HEK293 (cell line): Measurements from ENCODE around the gene CYB5D1.

ENCODE experiments used
- CTCF ChIA-PET: fragments of 350-600 bp; formaldehyde crosslinking; extraction: SDS; loops from one replicate; lab custom pipeline; 2021; ENCODE audit warnings: antibody characterized with exemption; lab: Yijun Ruan, JAX
- POLR2A ChIA-PET: fragments of 300-600 bp; formaldehyde crosslinking; extraction: SDS; loops from one replicate; lab custom pipeline; 2020; ENCODE audit warnings: antibody characterized with exemption, inconsistent platforms; lab: Yijun Ruan, JAX
- H3K27ac ChIP-seq: fragments of 200-500 bp; sonication (Bioruptor generic); 2 replicates; pipeline ENCODE4 v1.5.1; 2014; ENCODE audit warnings: low read depth, low read length, control low read depth, inconsistent platforms; ENCODE audit errors: extremely low read depth
- H3K36me3 ChIP-seq, 2 experiments: fragments of 200-500 bp in 1 of 2; sonication (Bioruptor generic) in 1 of 2; 1 replicate in 1 of 2; 2 replicates in 1 of 2; pipeline ENCODE4 v1.5.1; 2014 to 2017; ENCODE audit warnings: inconsistent platforms in 2 of 2, low read length in 2 of 2; ENCODE audit not compliant: control insufficient read depth in 2 of 2, insufficient read depth in 1 of 2
- H3K4me1 ChIP-seq: fragments of 200-500 bp; sonication (Bioruptor generic); 2 replicates; pipeline ENCODE4 v1.5.1; 2014; ENCODE audit warnings: mild to moderate bottlenecking, low read length, inconsistent platforms; ENCODE audit not compliant: control insufficient read depth, insufficient read depth
- H3K4me3 ChIP-seq: 2 replicates; pipeline ENCODE4 v1.5.1; 2011; ENCODE audit warnings: low read depth, mild to moderate bottlenecking, control low read depth, low read length, moderate library complexity
- H3K9me3 ChIP-seq: fragments of 200-500 bp; sonication (Bioruptor generic); 2 replicates; pipeline ENCODE4 v1.5.1; 2014; ENCODE audit warnings: low read depth, low read length, inconsistent platforms; ENCODE audit not compliant: control insufficient read depth, insufficient read depth
- EGR2 ChIP-seq: fragments of 450-650 bp; formaldehyde crosslinking; IDR thresholded peaks from 2 replicates; pipeline ENCODE4 v1.5.1; 2016; ENCODE audit warnings: low read depth, missing biosample characterization, missing genetic modification characterization
- GLIS2 ChIP-seq: fragments of 450-650 bp; formaldehyde crosslinking; IDR thresholded peaks from 2 replicates; pipeline ENCODE4 v1.5.1; 2016; ENCODE audit warnings: missing biosample characterization, missing genetic modification characterization
- HOXC10 ChIP-seq: sonication (generic); formaldehyde crosslinking; IDR thresholded peaks from 2 replicates; pipeline ENCODE4 v1.8.1; 2023; ENCODE audit warnings: mild to moderate bottlenecking, missing genetic modification reagents
- IKZF3 ChIP-seq: fragments of 450-650 bp; IDR thresholded peaks from 2 replicates; pipeline ENCODE4 v1.5.0; 2018; ENCODE audit warnings: missing biosample characterization, mild to moderate bottlenecking, missing genetic modification characterization, moderate library complexity
- MZF1 ChIP-seq: fragments of 450-650 bp; formaldehyde crosslinking; IDR thresholded peaks from 2 replicates; pipeline ENCODE4 v1.5.1; 2017; ENCODE audit warnings: missing biosample characterization, missing genetic modification characterization, borderline replicate concordance
- PRDM1 ChIP-seq: fragments of 450-650 bp; formaldehyde crosslinking; IDR thresholded peaks from 2 replicates; pipeline ENCODE4; 2016; ENCODE audit warnings: missing biosample characterization, missing genetic modification characterization
- SALL2 ChIP-seq: fragments of 450-650 bp; formaldehyde crosslinking; IDR thresholded peaks from 2 replicates; pipeline ENCODE4 v1.5.0; 2017; ENCODE audit warnings: missing biosample characterization, mild to moderate bottlenecking, missing genetic modification characterization, borderline replicate concordance
- YY1 ChIP-seq: fragments of 450-650 bp; formaldehyde crosslinking; IDR thresholded peaks from 2 replicates; pipeline ENCODE4 v1.5.1; 2018; ENCODE audit warnings: missing biosample characterization, missing genetic modification characterization
- ZBTB21 ChIP-seq: fragments of 450-650 bp; formaldehyde crosslinking; IDR thresholded peaks from 2 replicates; pipeline ENCODE4 v1.5.1; 2017; ENCODE audit warnings: missing biosample characterization, missing genetic modification characterization
- ZNF175 ChIP-seq: fragments of 450-650 bp; formaldehyde crosslinking; IDR thresholded peaks from 2 replicates; pipeline ENCODE4 v1.5.1; 2016; ENCODE audit warnings: missing biosample characterization, missing genetic modification characterization
- ZNF341 ChIP-seq: fragments of 450-650 bp; formaldehyde crosslinking; IDR thresholded peaks from 2 replicates; pipeline ENCODE4; 2016; ENCODE audit warnings: low read depth, missing biosample characterization, missing genetic modification characterization
- ZNF366 ChIP-seq: fragments of 450-650 bp; formaldehyde crosslinking; conservative IDR thresholded peaks from 2 replicates; pipeline ENCODE4 v1.5.1; 2016; ENCODE audit warnings: missing biosample characterization, missing genetic modification characterization
- ZNF571 ChIP-seq: fragments of 450-650 bp; formaldehyde crosslinking; IDR thresholded peaks from 2 replicates; pipeline ENCODE4 v1.5.0; 2017; ENCODE audit warnings: missing biosample characterization, missing genetic modification characterization
- TF ChIP-seq, protein P1 (sequence below): fragments of 450-650 bp; formaldehyde crosslinking; IDR thresholded peaks from 2 replicates; pipeline ENCODE4 v1.5.1; 2016; ENCODE audit warnings: missing biosample characterization, missing genetic modification characterization
- TF ChIP-seq, protein P2 (sequence below): fragments of 450-650 bp; formaldehyde crosslinking; IDR thresholded peaks from 2 replicates; pipeline ENCODE4 v1.5.1; 2017; ENCODE audit warnings: missing biosample characterization, missing genetic modification characterization
- TF ChIP-seq, protein P3 (sequence below): fragments of 450-650 bp; formaldehyde crosslinking; IDR thresholded peaks from 2 replicates; pipeline ENCODE4 v1.5.1; 2016; ENCODE audit warnings: missing biosample characterization, missing genetic modification characterization
- TF ChIP-seq, protein P4 (sequence below): fragments of 450-650 bp; formaldehyde crosslinking; IDR thresholded peaks from 2 replicates; pipeline ENCODE4 v1.5.0; 2017; ENCODE audit warnings: missing biosample characterization, missing genetic modification characterization, borderline replicate concordance
- TF ChIP-seq, protein P5 (sequence below): fragments of 450-650 bp; IDR thresholded peaks from 2 replicates; pipeline ENCODE4 v1.5.1; 2018; ENCODE audit warnings: missing biosample characterization, missing genetic modification characterization
- TF ChIP-seq, protein P6 (sequence below): fragments of 450-650 bp; formaldehyde crosslinking; IDR thresholded peaks from 2 replicates; pipeline ENCODE4 v1.5.1; 2016; ENCODE audit warnings: missing biosample characterization, missing genetic modification characterization
- TF ChIP-seq, protein P7 (sequence below): fragments of 450-650 bp; formaldehyde crosslinking; IDR thresholded peaks from 2 replicates; pipeline ENCODE4 v1.5.1; 2016; ENCODE audit warnings: missing biosample characterization, missing genetic modification characterization
- TF ChIP-seq, protein P8 (sequence below): fragments of 450-650 bp; formaldehyde crosslinking; IDR thresholded peaks from 2 replicates; pipeline ENCODE4 v1.5.1; 2017; ENCODE audit warnings: missing biosample characterization, mild to moderate bottlenecking, missing genetic modification characterization, moderate library complexity

CYB5D1 gene

DNA sequence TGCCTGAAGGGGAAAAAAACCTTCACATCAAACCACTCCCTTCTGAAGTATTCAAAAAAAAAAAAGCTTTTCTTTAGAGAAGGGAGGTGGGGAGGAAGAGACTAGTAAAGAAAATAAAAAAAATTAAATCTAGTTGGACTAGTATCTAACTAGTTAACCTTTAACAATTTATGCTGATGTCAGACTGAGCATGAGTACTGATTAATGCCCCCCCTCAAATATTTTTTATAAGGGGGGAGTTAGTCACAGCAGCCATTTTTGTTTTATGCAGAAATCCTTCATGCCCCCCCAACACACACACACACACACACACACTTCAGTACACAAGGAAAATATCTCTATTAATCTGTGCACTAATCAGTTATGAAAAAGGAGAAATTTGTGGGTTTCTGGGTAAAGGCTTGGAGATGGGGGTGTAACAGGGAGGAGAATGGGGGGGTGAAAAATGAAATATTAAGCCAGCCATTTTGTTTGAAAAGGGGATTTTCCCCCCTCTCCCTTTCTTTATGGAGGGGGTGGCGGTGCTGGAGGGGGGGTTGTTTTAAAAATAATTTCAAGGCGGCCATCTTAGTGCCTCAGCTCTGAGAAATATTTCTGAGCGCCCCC is 26.1 kb downstream of the CYB5D1 start (continued):
- TF ChIP-seq, protein P1, sequence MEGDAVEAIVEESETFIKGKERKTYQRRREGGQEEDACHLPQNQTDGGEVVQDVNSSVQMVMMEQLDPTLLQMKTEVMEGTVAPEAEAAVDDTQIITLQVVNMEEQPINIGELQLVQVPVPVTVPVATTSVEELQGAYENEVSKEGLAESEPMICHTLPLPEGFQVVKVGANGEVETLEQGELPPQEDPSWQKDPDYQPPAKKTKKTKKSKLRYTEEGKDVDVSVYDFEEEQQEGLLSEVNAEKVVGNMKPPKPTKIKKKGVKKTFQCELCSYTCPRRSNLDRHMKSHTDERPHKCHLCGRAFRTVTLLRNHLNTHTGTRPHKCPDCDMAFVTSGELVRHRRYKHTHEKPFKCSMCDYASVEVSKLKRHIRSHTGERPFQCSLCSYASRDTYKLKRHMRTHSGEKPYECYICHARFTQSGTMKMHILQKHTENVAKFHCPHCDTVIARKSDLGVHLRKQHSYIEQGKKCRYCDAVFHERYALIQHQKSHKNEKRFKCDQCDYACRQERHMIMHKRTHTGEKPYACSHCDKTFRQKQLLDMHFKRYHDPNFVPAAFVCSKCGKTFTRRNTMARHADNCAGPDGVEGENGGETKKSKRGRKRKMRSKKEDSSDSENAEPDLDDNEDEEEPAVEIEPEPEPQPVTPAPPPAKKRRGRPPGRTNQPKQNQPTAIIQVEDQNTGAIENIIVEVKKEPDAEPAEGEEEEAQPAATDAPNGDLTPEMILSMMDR: no peak
- TF ChIP-seq ZNF571 (tag by site-specific recombination) (no peak), ZNF366 (peak; percentile 32; the same call in 1 of the 2 replicates), PRDM1 (tag by site-specific recombination) (no peak), IKZF3 (tag by site-specific recombination) (no peak), YY1 (tag by site-specific recombination) (no peak), MZF1 (peak; percentile 40; the same call in 1 of the 2 replicates), ZNF341 (tag by site-specific recombination) (peak; percentile 39; the same call in 1 of the 2 replicates), GLIS2 (tag by site-specific recombination) (no peak)
- TF ChIP-seq, protein P2, sequence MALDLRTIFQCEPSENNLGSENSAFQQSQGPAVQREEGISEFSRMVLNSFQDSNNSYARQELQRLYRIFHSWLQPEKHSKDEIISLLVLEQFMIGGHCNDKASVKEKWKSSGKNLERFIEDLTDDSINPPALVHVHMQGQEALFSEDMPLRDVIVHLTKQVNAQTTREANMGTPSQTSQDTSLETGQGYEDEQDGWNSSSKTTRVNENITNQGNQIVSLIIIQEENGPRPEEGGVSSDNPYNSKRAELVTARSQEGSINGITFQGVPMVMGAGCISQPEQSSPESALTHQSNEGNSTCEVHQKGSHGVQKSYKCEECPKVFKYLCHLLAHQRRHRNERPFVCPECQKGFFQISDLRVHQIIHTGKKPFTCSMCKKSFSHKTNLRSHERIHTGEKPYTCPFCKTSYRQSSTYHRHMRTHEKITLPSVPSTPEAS (tag by site-specific recombination): peak; percentile 85
- TF ChIP-seq, protein P3, sequence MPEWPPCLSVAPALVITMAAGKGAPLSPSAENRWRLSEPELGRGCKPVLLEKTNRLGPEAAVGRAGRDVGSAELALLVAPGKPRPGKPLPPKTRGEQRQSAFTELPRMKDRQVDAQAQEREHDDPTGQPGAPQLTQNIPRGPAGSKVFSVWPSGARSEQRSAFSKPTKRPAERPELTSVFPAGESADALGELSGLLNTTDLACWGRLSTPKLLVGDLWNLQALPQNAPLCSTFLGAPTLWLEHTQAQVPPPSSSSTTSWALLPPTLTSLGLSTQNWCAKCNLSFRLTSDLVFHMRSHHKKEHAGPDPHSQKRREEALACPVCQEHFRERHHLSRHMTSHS (tag by site-specific recombination): no peak
- TF ChIP-seq, protein P4, sequence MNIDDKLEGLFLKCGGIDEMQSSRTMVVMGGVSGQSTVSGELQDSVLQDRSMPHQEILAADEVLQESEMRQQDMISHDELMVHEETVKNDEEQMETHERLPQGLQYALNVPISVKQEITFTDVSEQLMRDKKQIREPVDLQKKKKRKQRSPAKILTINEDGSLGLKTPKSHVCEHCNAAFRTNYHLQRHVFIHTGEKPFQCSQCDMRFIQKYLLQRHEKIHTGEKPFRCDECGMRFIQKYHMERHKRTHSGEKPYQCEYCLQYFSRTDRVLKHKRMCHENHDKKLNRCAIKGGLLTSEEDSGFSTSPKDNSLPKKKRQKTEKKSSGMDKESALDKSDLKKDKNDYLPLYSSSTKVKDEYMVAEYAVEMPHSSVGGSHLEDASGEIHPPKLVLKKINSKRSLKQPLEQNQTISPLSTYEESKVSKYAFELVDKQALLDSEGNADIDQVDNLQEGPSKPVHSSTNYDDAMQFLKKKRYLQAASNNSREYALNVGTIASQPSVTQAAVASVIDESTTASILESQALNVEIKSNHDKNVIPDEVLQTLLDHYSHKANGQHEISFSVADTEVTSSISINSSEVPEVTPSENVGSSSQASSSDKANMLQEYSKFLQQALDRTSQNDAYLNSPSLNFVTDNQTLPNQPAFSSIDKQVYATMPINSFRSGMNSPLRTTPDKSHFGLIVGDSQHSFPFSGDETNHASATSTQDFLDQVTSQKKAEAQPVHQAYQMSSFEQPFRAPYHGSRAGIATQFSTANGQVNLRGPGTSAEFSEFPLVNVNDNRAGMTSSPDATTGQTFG (tag by site-specific recombination): no peak

DNA sequence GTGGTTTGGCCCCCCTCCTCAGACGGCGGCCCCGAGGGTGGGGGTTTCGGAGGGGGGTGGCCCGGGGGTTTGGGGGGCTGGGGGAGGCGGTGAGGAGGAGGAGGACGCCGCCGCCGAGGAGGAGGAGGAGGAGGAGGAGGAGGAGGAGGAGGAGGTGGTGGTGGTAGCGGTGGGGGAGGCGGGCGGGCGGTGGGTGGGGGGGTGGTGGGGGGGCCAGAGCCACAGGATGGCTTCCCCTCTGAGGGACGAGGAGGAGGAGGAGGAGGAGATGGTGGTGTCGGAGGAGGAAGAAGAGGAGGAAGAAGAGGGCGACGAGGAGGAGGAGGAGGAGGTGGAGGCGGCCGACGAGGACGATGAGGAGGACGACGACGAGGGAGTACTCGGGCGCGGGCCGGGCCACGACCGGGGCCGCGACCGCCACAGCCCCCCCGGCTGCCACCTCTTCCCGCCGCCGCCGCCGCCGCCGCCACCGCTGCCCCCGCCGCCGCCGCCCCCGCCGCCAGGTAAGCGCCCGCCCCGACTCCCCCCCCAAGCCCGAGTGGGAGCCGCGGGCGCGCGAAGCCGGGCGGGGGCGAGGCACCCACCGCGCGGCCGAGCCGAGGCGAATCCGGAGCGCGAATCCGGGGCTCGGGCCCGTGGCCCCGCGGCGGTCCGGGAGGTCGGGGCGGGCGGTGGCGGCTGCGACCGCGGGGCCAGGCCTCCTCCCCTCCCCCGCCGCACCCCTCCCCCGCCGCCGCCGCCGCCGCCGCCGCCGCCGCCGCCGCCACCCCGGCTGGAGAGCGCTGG is 27.0 kb downstream of the CYB5D1 start:
- POLR2A ChIA-PET: interaction anchor here (1.8 kb wide), 1 partner anchor 14 kb away, joined by 6 read pairs; no protein-coding TSS in a partner anchor
- H3K9me3 ChIP-seq: no peaks in the 10 kb centered on the region
- H3K4me1 ChIP-seq: peaks cover 30% of the 10 kb centered on the region
- CTCF ChIA-PET: interaction anchor here (1.2 kb wide), 1 partner anchor 174 kb away, joined by 3 read pairs; no protein-coding TSS in a partner anchor
- peaks cover 14 to 36% of the 10 kb centered on the region in 2 experiments for H3K36me3 ChIP-seq
- peak overlapping the region; percentile 94 for H3K27ac ChIP-seq
- peak overlapping the region; percentile 55 for H3K4me3 ChIP-seq
- peak; percentile 11; the same call in 1 of the 2 replicates for TF ChIP-seq GLIS2 (tag by site-specific recombination)
- TF ChIP-seq ZBTB21 (tag by site-specific recombination): no peak
- peak; percentile 70; the same call in 1 of the 2 replicates for TF ChIP-seq EGR2 (tag by site-specific recombination)
- no peak for TF ChIP-seq ZNF175 (tag by site-specific recombination)
- TF ChIP-seq, protein P5, sequence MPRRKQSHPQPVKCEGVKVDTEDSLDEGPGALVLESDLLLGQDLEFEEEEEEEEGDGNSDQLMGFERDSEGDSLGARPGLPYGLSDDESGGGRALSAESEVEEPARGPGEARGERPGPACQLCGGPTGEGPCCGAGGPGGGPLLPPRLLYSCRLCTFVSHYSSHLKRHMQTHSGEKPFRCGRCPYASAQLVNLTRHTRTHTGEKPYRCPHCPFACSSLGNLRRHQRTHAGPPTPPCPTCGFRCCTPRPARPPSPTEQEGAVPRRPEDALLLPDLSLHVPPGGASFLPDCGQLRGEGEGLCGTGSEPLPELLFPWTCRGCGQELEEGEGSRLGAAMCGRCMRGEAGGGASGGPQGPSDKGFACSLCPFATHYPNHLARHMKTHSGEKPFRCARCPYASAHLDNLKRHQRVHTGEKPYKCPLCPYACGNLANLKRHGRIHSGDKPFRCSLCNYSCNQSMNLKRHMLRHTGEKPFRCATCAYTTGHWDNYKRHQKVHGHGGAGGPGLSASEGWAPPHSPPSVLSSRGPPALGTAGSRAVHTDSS (tag by site-specific recombination): peak; percentile 94
- no peak for TF ChIP-seq HOXC10 (CRISPR knock-in tag)
- TF ChIP-seq, protein P6, sequence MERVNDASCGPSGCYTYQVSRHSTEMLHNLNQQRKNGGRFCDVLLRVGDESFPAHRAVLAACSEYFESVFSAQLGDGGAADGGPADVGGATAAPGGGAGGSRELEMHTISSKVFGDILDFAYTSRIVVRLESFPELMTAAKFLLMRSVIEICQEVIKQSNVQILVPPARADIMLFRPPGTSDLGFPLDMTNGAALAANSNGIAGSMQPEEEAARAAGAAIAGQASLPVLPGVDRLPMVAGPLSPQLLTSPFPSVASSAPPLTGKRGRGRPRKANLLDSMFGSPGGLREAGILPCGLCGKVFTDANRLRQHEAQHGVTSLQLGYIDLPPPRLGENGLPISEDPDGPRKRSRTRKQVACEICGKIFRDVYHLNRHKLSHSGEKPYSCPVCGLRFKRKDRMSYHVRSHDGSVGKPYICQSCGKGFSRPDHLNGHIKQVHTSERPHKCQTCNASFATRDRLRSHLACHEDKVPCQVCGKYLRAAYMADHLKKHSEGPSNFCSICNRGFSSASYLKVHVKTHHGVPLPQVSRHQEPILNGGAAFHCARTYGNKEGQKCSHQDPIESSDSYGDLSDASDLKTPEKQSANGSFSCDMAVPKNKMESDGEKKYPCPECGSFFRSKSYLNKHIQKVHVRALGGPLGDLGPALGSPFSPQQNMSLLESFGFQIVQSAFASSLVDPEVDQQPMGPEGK (tag by site-specific recombination): peak; percentile 46
- TF ChIP-seq, protein P7, sequence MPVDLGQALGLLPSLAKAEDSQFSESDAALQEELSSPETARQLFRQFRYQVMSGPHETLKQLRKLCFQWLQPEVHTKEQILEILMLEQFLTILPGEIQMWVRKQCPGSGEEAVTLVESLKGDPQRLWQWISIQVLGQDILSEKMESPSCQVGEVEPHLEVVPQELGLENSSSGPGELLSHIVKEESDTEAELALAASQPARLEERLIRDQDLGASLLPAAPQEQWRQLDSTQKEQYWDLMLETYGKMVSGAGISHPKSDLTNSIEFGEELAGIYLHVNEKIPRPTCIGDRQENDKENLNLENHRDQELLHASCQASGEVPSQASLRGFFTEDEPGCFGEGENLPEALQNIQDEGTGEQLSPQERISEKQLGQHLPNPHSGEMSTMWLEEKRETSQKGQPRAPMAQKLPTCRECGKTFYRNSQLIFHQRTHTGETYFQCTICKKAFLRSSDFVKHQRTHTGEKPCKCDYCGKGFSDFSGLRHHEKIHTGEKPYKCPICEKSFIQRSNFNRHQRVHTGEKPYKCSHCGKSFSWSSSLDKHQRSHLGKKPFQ (tag by site-specific recombination): no peak
- TF ChIP-seq, protein P8, sequence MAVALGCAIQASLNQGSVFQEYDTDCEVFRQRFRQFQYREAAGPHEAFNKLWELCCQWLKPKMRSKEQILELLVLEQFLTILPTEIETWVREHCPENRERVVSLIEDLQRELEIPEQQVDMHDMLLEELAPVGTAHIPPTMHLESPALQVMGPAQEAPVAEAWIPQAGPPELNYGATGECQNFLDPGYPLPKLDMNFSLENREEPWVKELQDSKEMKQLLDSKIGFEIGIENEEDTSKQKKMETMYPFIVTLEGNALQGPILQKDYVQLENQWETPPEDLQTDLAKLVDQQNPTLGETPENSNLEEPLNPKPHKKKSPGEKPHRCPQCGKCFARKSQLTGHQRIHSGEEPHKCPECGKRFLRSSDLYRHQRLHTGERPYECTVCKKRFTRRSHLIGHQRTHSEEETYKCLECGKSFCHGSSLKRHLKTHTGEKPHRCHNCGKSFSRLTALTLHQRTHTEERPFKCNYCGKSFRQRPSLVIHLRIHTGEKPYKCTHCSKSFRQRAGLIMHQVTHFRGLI (tag by site-specific recombination): no peak
- no peak for TF ChIP-seq SALL2 (tag by site-specific recombination)
- no peak for TF ChIP-seq ZNF571 (tag by site-specific recombination)
